Measurements from ENCODE around the gene KLHL25. TPM values are rescaled to one million over a fixed set of nuclear protein-coding genes. Genes with fewer than 3 reads are reported as not detected.

Gene KLHL25
- total and polyA plus RNA-seq, 2 of the 8 experiments (the other 6 are each of a cell fraction or from before 2014, with no cell fraction given): 16.5 to 22.0 TPM

DNA sequence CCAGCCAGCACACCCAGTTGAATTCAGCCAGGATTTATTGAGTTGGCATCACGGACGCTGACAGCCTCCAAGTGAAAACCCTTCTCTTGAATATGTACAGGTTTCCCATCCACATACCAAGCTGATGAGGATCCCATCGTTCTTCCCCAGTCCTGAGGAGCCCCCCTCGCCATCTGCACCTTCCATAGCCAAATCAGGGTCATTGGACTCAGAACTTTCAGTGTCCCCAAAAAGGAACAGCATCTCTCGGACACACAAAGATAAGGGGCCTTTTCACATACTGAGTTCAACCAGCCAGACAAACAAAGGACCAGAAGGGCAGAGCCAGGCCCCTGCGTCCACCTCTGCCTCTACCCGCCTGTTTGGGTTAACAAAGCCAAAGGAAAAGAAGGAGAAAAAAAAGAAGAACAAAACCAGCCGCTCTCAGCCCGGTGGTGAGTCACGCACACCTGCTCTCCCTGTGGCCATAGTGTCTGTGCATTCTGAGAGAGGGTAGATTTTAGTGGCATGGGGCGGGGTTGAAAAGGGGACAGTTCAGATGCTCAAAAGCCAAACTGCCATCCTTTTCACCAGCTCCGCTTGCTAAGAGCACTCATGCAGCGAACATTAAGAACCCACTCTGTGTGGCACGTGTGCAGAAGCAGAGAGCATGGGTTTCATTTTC, 51.2 kb downstream of the KLHL25 start:
- Histone ChIP-seq H3K4me1 (replicated peaks in 1 of 4; ENCODE audit: control insufficient read depth in 3 of 4, insufficient read depth in 4 of 4, low read length in 3 of 4) (peaks cover 0 to 8% (median 3%) of the 10 kb centered on the region in 4 experiments; a peak in 6 of 7 replicates), H3K56ac (replicated peaks; ENCODE audit: insufficient read length, low read depth, low read length) (no peak overlapping the region), H4K20me1 (replicated peaks in 1 of 2; ENCODE audit: control insufficient read depth in 1 of 2, insufficient read depth in 2 of 2, low read length in 2 of 2) (peaks cover 0 to 2% of the 10 kb centered on the region in 2 experiments), H3K9me3 (ENCODE audit: insufficient read depth in 2 of 2, low read depth in 1 of 2, low read length in 1 of 2) (no peaks in the 10 kb centered on the region), H3K79me2 (ENCODE audit: control insufficient read depth in 1 of 2, insufficient read depth in 2 of 2, low read length in 2 of 2) (no peaks in the 10 kb centered on the region), H4K91ac (replicated peaks; ENCODE audit: insufficient read length, low read length) (no peak overlapping the region), H2AK5ac (ENCODE audit: low read depth, low read length) (no peak overlapping the region), H4K8ac (ENCODE audit: extremely low read depth, insufficient read depth, low read length) (no peak overlapping the region), H3K36me3 (ENCODE audit: control insufficient read depth in 2 of 4, insufficient read depth in 4 of 4, low read length in 3 of 4) (peaks cover 3 to 35% (median 17%) of the 10 kb centered on the region in 4 experiments; a peak in 6 of 8 replicates), H3K79me1 (ENCODE audit: low read depth, low read length) (no peaks in the 10 kb centered on the region), H3K9ac (replicated peaks in 1 of 4; ENCODE audit: extremely low read depth in 1 of 4, low read depth in 3 of 4, low read length in 3 of 4) (no peak overlapping the region), H3K23me2 (ENCODE audit: low read depth, low read length) (no peaks in the 10 kb centered on the region), H3K4ac (replicated peaks; ENCODE audit: insufficient read length, low read depth, low read length) (no peak overlapping the region), H3K27ac (ENCODE audit: low read depth, low read length) (no peak overlapping the region), H2BK12ac (ENCODE audit: low read depth, low read length) (no peak overlapping the region), H2BK15ac (ENCODE audit: low read length) (no peak overlapping the region), H3K4me3 (ENCODE audit: extremely low read depth in 1 of 4, insufficient read depth in 2 of 4, low read depth in 3 of 4, low read length in 4 of 4) (no peak overlapping the region), H3K27me3 (replicated peaks in 1 of 4; ENCODE audit: control insufficient read depth in 3 of 4, extremely low read depth in 1 of 4, insufficient read depth in 3 of 4, low read length in 3 of 4) (no peaks in the 10 kb centered on the region), H4K5ac (ENCODE audit: insufficient read length, low read depth, low read length) (no peak overlapping the region), H3K23ac (ENCODE audit: insufficient read length) (no peak overlapping the region), H3K18ac (ENCODE audit: extremely low read depth, low read length) (no peak overlapping the region), H3K14ac (ENCODE audit: insufficient read length) (no peak overlapping the region), H2BK20ac (ENCODE audit: low read length) (no peak overlapping the region), H2AFZ (ENCODE audit: low read length) (no peak overlapping the region), H3K4me2 (ENCODE audit: insufficient read depth in 1 of 2, low read depth in 2 of 2, low read length in 2 of 2) (no peak overlapping the region), H2BK5ac (ENCODE audit: low read depth, low read length) (no peak overlapping the region), H2BK120ac (replicated peaks; ENCODE audit: low read depth, low read length) (no peak overlapping the region)
- TF ChIP-seq BACH1 (IDR thresholded peaks at IDR 0.05; ENCODE audit: low read length): no peak
- no peak for TF ChIP-seq CHD2 (IDR thresholded peaks at IDR 0.05; ENCODE audit: low read length)
- TF ChIP-seq JUN (IDR thresholded peaks at IDR 0.05; ENCODE audit: low read depth, low read length): no peak
- no peak for TF ChIP-seq POU5F1 (IDR thresholded peaks at IDR 0.05; ENCODE audit: low read depth, low read length)
- no peak for TF ChIP-seq ZNF274 (IDR thresholded peaks at IDR 0.05; ENCODE audit: borderline replicate concordance, extremely low read depth, low read length)
- POLR2A ChIA-PET (ENCODE audit: partially characterized antibody): interaction anchor here (1.0 to 1.5 kb wide), 2 partner anchors 8 to 51 kb away, joined by 3 to 7 read pairs; partner anchors contain the start of gene KLHL25
- no peak for FAIRE-seq
- WGBS, 2 experiments (ENCODE audit: extremely low coverage in 1 of 2, insufficient coverage in 1 of 2, insufficient read length in 1 of 2, insufficient replicate concordance in 2 of 2, low coverage in 1 of 2, low lambda C conversion rate in 2 of 2, missing lambda C conversion rate in 1 of 2): 90% methylated on average over 14 of the region's 14 CpGs; no CpG with 5 or more reads in 1 of the 2 experiments
- CTCF ChIA-PET (ENCODE audit: partially characterized antibody): interaction anchor here (1.3 to 1.5 kb wide), 4 partner anchors 10 to 79 kb away, joined by 3 to 6 read pairs (median 4); no protein-coding TSS in a partner anchor
- DNase-seq (ENCODE audit: low read depth in 1 of 2, low spot score in 2 of 2): no peak
